ENCODE measurements around the gene MSLN. TPM values are rescaled to one million over a fixed set of nuclear protein-coding genes. Genes with fewer than 3 reads are reported as not detected.
A peak's percentile ranks its signal among the peaks of the same experiment; 100 is the strongest.

The MSLN gene
- polyA plus RNA-seq, 1 donor (not counting 4 experiments of a cell fraction or from before 2014, with no cell fraction given) = 8.5 TPM

DNA sequence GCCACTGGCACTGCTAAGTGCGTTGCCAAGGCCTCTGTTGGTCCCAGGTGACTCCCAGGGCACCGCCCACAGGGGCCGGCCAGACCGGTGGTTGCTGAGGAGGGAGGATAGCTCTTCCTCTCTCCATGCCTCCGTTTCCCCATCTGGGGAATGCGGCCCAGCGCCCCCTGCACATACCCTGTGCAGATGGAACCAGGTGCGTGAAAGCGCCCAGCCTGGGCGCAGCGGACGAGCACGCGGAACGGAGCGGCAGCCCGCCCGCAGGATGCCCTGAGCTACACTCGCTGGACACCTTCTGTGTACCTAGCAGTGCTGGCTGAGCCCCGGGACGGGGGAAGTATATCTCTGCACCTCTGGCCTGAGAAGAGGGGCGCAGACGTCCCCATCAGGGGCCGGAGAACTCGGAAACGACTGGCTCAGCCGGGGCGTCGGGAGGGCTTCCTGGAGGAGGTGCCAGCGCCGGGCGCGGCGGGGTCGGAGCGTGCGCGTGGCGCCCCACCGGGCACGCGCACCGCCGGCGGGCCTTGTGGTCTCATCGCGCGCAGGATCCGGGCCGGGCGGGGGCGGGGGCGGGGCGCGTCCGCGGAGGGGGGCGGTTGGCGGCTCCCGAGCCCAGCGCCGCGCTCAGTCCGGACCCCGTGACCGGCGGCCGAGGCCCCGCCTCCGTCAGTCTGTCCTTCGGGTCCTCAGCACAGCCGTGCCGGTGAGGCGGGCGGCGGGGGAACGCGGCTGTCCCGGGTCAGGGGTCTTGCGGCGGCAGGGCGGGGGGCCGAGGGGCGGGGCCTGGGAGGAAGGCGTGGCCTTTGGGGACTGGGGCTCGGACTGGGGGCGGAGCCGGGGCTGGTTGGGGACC, 33.9 kb upstream of the MSLN start, which contains the start of the genes CCDC78 and HAGHL:
CCDC78 (minus strand) TSS at position 6 of the 853 bp plus-strand sequence. CDS start 76 bp downstream, outside the sequence.
HAGHL (plus strand) TSS at position 669 of the 853 bp plus-strand sequence. CDS start 404 bp downstream, outside the sequence.
- Histone ChIP-seq H3K4me1 (ENCODE audit: control insufficient read depth, extremely low read depth, insufficient read depth, low read length) (peaks cover 4% of the 10 kb centered on the region), H3K79me2 (ENCODE audit: control insufficient read depth, insufficient read depth, low read length) (no peaks in the 10 kb centered on the region), H2AFZ (ENCODE audit: control insufficient read depth, low read length) (peak within 1 kb of the TSS; percentile 12), H3K27ac (ENCODE audit: control insufficient read depth, insufficient read depth, low read length) (peak within 1 kb of the TSS; percentile 26), H3K4me2 (ENCODE audit: control insufficient read depth, extremely low read depth, insufficient read depth, low read depth, low read length) (peak within 1 kb of the TSS; percentile 95), H3K4me3 (ENCODE audit: control insufficient read depth in 2 of 3, extremely low read depth in 1 of 3, insufficient read depth in 2 of 3, low read depth in 1 of 3, low read length in 3 of 3) (peak within 1 kb of the TSS; percentile 71 to 77 (median 76)), H3K36me3 (ENCODE audit: control insufficient read depth in 2 of 2, extremely low read depth in 1 of 2, insufficient read depth in 2 of 2, low read length in 2 of 2) (peaks cover 0 to 6% of the 10 kb centered on the region in 2 experiments), H4K20me1 (ENCODE audit: control insufficient read depth, extremely low read depth, insufficient read depth, low read length) (no peaks in the 10 kb centered on the region), H3K9me1 (ENCODE audit: control insufficient read depth, extremely low read depth, insufficient read depth, low read length) (peaks cover 2% of the 10 kb centered on the region), H3K9ac (ENCODE audit: control insufficient read depth, extremely low read depth, insufficient read depth, low read length) (peak within 1 kb of the TSS; percentile 76), H3K27me3 (ENCODE audit: control insufficient read depth, extremely low read depth, insufficient read depth, low read length) (no peaks in the 10 kb centered on the region), H3K9me3 (ENCODE audit: control insufficient read depth, low read depth, low read length) (no peaks in the 10 kb centered on the region)
- TF ChIP-seq EZH2 (IDR thresholded peaks at IDR 0.05; ENCODE audit: low read length) (no peak), CTCF (optimal IDR thresholded peaks at IDR 0.05 in 1 of 3, IDR thresholded peaks at IDR 0.05 in 1 of 3, conservative IDR thresholded peaks at IDR 0.05 in 1 of 3; ENCODE audit: extremely low read depth in 1 of 3, insufficient read depth in 2 of 3, low read length in 3 of 3) (no peak)
- dilution Hi-C loops (cut with MboI; ENCODE audit: extremely low pct_ligation_motif_present, low sequenced_read_pairs) = no loop called here
- FAIRE-seq (no peak), DNase-seq (ENCODE audit: low read depth, low spot score) (no peak)

DNA sequence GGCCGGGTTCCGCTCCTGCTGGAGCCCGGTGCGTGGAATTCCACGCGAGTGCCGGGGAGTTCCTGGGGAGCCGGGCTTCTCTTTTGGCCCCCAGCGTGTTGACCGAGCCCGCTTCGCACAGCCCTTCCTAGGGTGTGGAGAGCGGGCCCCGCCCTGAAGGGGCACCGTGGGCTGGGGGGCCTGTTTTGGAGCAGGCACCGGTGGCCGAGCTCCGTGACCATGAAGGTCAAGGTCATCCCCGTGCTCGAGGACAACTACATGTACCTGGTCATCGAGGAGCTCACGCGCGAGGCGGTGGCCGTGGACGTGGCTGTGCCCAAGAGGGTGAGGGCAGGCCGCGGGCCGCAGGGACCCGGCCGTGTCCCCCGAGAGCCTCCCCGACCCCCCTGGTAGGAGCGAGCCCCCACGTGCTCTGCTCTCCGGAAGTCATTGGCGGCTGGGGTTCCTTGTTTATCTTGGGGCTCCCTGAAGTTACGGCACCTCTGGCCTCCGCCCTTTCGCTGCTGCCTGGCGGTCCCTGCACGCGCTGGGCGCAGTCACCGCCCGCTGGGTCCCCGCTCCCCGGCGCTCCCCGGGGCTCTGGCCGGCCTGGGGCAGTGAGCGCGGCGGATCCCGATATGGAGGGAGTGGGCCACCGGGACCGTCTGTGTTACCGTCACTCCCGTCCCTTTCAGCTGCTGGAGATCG, 33.1 kb upstream of the MSLN start:
- peak overlapping the region; percentile 26 for H3K27ac ChIP-seq (ENCODE audit: control insufficient read depth, insufficient read depth, low read length)
- peak overlapping the region; percentile 95 for H3K4me2 ChIP-seq (ENCODE audit: control insufficient read depth, extremely low read depth, insufficient read depth, low read depth, low read length)
- no peaks in the 10 kb centered on the region for H3K79me2 ChIP-seq (ENCODE audit: control insufficient read depth, insufficient read depth, low read length)
- no peaks in the 10 kb centered on the region for H3K27me3 ChIP-seq (ENCODE audit: control insufficient read depth, extremely low read depth, insufficient read depth, low read length)
- H3K9ac ChIP-seq (ENCODE audit: control insufficient read depth, extremely low read depth, insufficient read depth, low read length) = peak overlapping the region; percentile 76
- H3K36me3 ChIP-seq (ENCODE audit: control insufficient read depth in 2 of 2, extremely low read depth in 1 of 2, insufficient read depth in 2 of 2, low read length in 2 of 2) = peaks cover 0 to 6% of the 10 kb centered on the region in 2 experiments
- peak overlapping the region; percentile 71 to 77 (median 76) for H3K4me3 ChIP-seq (ENCODE audit: control insufficient read depth in 2 of 3, extremely low read depth in 1 of 3, insufficient read depth in 2 of 3, low read depth in 1 of 3, low read length in 3 of 3)
- dilution Hi-C loops (cut with MboI; ENCODE audit: extremely low pct_ligation_motif_present, low sequenced_read_pairs) = no loop called here
- DNase-seq (ENCODE audit: low read depth, low spot score) = no peak
- TF ChIP-seq EZH2 (IDR thresholded peaks at IDR 0.05; ENCODE audit: low read length) (no peak), CTCF (optimal IDR thresholded peaks at IDR 0.05 in 1 of 3, IDR thresholded peaks at IDR 0.05 in 1 of 3, conservative IDR thresholded peaks at IDR 0.05 in 1 of 3; ENCODE audit: extremely low read depth in 1 of 3, insufficient read depth in 2 of 3, low read length in 3 of 3) (no peak)
- peaks cover 4% of the 10 kb centered on the region for H3K4me1 ChIP-seq (ENCODE audit: control insufficient read depth, extremely low read depth, insufficient read depth, low read length)
- no peaks in the 10 kb centered on the region for H3K9me3 ChIP-seq (ENCODE audit: control insufficient read depth, low read depth, low read length)
- FAIRE-seq = no peak
- peak overlapping the region; percentile 12 for H2AFZ ChIP-seq (ENCODE audit: control insufficient read depth, low read length)
- no peaks in the 10 kb centered on the region for H4K20me1 ChIP-seq (ENCODE audit: control insufficient read depth, extremely low read depth, insufficient read depth, low read length)
- H3K9me1 ChIP-seq (ENCODE audit: control insufficient read depth, extremely low read depth, insufficient read depth, low read length) = no peaks in the 10 kb centered on the region
